GM21717 (cell line): ENCODE data around the gene BHLHA9.
"Not testable (repeated sequence)": the region's sequence is repeated elsewhere in the genome, so short reads cannot be mapped to it uniquely, and the experiment has no call there.

Source experiments
- ATAC-seq: cut with Tn5 transposase; IDR thresholded peaks from one replicate; pipeline ENCODE4 v1.9.1; 2021; ENCODE audit warnings: mild to moderate bottlenecking, moderate library complexity; ENCODE audit not compliant: unreplicated experiment

Gene BHLHA9

DNA sequence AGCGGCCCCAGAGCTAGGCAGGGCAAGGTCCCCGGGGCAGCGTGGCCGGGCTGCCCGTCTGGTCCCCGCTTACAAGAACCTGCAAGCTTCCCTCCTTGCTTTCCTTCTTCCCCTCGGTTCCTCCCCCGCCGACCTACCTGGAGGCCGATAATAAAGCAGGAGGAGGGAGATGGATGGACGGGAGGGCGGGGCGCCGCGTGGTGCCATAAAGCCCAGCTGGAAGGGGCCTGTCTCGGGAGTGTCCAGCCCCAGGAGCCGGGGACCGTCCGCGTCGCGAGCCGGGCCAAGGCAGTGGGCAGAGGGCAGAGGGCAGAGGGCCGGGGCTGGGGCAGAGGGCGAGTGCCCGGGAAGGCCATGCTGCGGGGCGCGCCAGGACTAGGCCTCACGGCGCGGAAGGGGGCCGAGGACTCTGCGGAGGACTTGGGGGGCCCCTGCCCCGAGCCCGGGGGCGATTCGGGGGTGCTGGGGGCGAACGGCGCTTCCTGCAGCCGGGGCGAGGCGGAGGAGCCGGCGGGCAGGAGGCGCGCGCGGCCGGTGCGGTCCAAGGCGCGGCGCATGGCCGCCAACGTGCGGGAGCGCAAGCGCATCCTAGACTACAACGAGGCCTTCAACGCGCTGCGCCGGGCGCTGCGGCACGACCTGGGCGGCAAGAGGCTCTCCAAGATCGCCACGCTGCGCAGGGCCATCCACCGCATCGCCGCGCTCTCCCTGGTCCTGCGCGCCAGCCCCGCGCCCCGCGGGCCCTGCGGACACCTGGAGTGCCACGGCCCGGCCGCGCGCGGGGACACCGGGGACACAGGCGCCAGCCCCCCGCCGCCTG lies at the start of gene BHLHA9:
Gene BHLHA9 (plus strand): TSS at position 235 of the 820 bp plus-strand sequence. CDS start 120 bp downstream, at position 355.
- no peak for ATAC-seq

DNA sequence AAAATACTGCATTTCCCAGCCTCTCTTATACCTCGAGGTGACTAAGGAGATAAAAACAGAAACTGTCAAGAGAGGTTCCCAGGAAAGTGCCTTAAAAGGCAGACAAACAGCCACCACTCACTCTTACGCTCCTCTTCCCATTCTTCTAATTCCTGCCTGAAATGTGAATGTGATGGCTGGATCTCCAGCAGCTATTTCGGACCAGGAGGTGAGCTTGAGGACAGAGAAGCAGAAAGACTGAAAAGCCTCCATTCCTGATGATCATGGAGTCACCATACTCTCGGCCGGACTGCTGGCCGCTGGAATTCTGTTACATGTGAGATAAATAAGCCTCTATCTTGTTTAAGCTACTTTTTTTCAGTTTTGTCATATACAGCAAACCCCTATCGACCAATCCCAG lies 49.0 kb upstream of the BHLHA9 start:
- ATAC-seq = no peak

DNA sequence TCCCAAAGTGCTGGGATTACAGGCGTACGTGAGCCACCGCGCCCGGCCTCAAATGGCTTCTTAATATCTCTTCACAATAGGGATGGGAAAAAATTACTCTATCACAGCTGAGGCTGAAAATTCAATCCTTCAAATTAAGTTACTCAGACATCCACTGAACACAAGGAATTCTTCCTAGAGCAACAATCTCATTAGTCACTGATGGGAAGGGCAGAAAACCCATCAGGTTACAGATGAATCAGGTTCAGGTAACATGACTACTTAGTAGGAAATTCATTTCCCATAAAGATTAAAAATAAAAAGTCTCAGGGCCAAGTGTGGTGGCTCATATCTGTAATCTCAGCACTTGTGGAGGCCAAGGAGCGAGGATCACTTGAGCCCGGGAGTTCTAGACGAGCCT lies 47.9 kb upstream of the BHLHA9 start:
- ATAC-seq = no peak

DNA sequence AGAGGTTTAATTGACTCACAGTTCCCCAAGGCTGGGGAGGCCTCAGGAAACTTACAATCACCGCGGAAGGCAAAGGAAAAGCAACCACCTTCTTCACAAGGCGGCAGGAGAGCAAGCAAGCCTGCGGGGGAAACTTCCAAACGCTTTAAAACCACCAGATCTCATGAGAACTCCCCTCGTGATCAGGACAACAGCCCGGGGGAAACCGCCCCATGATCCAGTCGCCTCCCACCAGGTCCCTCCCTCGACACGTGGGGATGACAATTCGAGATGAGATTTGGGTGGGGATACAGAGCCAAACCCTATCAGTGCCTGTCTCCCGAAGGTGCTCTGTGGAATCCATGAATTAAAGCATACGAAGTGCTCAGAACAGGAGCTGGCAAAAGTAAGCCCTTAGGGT lies 46.6 kb upstream of the BHLHA9 start:
- ATAC-seq = no peak

DNA sequence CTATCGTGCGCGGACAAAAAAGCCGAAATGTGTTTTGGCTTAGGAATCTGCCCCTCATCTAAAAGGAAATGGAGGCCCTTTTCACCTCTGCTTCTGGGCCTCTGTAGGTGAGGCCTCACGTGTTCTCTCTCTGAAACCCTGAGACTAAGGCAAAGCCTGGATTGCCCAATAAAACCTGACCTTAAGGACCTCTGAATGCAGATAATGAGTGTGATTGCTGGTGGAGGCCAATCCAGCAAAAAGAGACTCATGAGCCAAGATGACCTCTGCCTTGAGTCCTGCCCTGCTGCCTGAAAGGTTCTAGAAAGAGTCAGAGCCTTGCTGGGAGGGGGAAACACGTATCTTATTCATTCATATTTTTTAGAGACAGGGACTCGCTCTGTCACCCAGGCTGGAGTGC lies 45.9 kb upstream of the BHLHA9 start:
- ATAC-seq = no peak

DNA sequence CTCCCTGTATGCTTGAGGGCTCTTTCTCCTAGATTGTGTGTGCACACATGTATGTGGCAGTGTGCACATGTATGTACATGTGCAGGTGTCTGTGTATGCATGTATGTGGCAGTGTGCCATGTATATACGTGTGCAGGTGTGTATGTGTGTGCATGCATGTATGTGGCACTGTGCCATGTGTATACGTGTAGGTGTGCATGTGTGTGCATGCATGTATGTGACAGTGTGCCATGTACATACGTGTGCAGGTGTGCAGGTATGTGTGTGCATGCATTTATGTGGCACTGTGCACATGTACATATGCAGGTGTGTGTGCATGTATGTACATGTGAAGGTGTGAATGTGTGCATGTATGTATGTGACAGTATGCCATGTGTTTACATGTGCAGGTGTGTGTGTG lies 43.9 kb upstream of the BHLHA9 start:
- ATAC-seq = no peak

DNA sequence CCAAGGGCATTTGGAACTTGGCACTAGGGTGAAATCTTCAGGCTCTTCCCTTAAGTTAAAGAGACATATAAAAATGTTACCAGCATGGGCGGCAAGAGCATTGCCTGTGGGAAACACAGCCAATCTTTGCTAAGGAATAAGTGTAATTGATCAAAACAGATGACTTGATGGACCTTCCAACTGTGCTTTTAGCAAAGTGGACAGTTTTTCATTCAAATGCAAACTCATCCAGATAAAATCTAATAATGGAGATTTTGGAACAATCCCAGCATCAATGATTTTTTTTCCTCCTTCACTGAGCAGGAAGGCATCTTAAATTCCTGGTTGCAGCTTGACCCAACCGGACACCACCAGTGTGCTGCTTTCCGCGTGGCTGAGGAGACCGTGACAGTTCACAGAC lies 42.9 kb upstream of the BHLHA9 start:
- no peak for ATAC-seq

DNA sequence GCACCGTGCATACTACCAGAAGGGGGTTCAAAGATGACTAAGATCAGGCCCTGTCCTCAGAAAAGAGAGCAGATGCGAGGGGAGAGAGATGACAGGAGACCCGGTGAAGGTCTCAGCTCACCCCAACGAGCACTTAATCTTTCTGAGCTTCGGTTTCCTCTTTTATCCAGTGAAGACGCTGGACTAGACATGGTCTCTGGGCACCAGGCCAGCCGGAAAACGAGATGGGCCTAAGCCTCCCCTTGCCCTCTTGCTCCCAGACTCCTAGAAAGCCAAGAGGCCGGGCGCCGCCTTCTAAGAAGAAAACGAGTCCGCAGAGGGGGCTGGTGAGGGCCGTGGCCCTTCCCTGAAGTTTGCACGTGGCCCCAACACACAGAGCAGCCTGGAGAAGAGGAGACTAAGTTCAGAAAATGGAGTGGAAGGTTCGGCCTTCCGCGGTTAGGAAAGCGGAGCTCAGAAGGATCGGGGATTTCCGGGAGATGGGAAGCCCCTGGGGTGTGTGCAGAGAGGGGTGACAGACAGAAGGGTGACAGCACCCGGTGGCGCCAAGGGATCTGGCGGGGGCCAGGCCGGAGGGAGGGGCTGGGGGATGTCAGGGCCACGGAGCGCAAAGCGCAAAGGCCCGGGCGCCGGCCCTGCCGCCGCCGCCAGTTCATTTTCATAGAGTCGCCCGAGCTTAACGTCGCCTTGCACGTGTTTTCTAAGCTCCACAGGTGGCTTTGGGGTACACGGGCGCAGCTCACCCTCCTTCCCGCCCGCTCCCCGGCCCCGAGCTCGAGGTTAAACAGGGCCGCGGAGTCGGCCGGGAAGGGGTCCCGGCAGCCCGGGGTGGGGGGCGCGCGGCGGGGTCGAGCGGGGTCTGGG lies 42.1 kb upstream of the BHLHA9 start:
- no peak for ATAC-seq

DNA sequence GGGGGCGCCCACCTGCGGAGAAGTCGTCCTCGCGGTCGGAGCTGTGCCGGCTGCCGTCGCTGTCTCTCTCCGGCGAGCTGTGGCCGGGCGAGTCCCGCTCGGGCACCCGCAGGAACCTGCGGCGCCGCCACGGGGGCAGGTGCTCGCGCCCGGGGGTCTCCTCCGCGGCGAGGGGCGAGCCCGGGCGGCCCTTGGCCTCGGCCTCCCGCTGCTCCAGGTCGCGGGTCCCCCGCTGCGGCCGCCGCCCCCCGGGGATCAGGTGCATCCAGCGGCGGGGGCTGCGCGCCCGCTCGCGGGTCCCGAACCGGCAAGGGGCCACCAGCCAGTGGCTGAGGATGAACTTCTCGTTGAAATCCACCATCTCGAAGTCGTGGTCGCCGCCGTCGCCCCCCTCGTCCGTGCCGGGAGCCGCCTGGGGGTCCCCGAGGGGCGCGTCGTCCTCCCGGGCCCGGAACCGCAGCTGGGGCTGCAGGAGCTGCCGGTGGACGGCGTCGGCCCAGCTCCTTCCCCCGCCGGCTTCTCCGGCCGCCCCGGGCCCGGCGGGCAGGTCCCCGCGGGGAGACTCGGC lies 41.4 kb upstream of the BHLHA9 start:
- ATAC-seq = no peak

DNA sequence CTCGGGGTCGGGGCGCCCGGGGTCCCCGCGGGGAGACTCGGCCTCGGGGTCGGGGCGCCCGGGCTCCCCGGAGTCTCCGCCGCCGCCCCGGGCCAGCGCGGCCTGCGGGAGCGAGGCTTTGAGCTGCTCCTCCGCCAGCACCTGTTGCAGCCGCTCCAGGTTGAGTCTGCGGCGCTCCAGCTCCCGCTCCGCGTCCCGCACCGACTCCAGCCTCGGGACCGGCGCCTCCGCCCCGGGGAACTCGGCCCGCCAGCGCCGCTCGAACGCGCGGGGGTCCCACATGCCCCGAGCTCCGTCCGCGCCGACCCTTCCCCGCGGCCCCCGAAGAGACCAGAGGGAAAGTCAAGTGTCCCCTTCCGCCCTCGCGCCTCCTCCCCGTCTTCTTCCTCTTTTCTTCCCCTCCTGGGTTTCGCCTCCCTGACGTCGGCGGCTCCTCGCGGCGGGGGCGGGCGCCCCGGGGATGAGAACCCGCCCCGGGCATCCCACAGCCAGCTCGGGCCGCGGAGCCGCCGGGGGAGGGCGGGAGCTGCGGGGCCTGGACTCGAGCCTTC lies 40.8 kb upstream of the BHLHA9 start:
- ATAC-seq = peak; percentile 53

DNA sequence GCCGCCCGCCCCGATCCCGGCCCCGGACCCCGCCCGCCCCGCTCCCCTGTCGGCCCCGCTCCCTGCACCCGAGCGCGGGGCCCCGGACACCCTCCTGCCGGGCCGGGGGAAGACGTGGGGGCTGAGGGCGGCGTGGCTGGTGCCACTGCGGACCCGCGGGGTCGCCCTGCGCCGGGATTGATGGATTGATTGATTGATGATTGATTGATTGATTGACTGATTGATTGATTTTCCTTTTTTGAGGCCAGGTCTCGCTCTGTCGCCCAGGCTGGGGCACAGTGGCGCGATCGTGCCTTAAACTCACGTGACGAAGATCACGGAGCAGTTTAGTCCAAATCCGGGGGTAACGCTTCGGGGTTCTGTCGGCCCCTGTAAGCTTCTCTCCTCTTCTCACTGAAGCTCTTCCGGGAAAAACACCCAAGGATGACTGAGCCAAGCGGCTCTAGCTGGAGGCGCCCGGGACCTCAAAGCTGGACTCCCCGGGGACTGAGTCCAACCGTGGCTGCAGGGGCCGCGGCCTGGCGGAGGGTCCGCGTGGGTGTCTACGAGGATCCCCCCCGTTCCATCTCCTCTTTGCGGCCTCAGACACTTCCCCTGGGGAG lies 40.2 kb upstream of the BHLHA9 start:
- ATAC-seq = no peak

DNA sequence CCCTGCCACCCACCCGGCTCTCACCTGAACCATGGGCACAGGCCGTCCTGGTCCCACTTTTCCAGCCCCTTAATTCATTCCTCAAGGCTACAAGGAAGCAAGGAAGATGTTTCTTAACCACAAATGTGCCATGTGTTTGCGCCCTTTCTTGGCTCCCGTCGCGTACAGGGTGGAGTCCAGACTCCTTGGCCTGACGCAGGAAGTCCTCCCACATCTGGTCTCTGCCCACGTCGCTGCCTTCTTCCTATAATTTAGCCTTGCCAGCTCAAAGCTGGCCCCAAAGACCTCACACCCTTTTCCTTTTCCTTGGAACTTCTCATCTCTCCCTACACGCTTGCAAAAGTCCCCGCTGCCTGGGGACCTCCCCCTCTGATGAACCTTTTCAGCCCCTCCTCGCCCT lies 38.8 kb upstream of the BHLHA9 start:
- ATAC-seq = no peak

DNA sequence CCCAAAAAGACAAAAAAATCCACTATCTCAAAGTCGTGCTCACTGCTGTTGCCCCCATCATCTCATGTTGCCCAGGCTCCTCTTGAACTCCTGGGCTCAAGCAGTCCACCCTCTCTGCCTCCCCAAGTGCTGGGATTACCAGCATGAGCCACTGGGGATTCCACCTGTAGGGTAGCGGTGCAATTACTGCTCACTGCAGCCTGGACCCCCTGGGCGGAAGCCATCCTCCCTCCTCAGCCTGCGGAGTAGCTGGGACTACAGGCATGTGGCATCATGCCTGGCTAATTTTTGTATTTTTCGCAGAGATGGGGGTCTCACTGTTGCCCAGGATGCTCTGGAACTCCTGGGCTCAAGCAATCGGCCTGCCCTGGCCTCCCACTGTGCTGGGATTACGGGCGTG lies 37.9 kb upstream of the BHLHA9 start:
- no peak for ATAC-seq

DNA sequence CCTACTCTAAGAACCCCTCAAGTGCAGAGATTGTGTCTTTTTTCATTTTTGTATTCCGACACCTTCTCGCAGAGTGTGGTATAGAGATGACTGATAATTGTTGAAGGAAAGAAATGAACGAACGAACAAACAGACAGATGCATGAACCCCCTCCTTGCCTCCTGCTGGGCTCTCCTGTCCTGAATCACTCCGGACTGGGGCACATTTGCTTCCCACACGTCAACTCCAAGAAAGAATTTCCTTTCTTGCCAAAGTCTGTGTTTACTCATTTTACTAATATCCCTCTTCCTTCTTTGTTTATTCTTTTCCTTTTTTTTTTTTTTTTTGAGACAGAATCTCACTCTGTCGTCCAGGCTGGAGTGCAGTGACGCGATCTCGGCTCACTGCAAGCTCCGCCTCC lies 37.5 kb upstream of the BHLHA9 start:
- no peak for ATAC-seq

DNA sequence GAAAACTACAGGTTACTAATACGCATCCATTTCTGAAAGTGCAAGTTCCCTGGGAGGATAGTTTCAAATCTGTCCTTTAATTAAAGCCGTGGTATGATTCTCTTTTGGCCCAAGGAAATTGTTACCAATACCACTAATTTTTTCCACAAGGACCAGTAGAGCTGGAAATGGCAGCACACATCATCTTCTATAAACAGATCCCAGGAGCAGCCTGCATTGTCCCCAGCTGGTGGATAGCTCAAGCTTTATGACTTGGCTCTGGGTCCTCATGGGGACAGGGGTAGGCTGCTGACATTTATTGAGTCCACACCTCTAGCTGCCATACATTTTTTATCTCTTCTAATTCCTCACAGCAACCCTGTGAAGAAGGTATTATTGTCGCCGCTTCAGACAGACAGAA lies 35.8 kb upstream of the BHLHA9 start:
- ATAC-seq = no peak

DNA sequence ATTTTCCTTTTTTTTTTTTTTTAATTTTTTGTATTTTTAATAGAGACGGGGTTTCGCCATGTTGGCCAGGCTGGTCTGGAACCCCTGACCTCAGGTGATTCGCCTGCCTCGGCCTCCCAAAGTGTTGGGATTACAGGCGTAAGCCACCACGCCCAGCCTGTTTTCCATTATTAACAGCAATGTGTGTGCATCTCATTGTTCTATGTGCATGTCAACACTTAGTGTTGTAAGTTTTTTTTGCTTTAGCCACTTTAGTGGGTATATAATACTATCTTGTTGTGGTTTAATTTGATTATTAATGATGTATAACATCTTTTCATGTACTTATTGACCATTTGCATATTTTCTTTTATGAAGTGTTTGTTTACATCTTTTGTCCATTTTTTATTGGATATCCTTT lies 32.8 kb upstream of the BHLHA9 start:
- no peak for ATAC-seq

DNA sequence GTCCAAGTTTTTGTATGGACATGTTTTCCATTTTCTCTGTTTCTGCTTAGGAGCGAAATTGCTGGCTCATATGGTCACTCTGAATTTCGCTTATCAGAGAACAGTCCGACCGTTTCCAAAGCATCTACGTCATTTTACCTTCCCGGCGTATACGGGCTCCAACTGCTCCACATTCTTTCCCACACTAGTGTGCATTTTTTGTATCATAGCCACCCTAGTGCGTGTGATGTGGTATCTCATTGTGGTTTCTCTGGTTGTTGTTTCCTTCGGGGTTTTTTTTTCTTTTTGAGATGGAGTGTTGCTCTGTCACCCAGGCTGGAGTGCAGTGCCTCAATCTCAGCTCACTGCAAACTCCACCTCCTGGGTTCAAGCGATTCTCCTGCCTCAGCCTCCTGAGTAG lies 31.0 kb upstream of the BHLHA9 start:
- ATAC-seq = no peak

DNA sequence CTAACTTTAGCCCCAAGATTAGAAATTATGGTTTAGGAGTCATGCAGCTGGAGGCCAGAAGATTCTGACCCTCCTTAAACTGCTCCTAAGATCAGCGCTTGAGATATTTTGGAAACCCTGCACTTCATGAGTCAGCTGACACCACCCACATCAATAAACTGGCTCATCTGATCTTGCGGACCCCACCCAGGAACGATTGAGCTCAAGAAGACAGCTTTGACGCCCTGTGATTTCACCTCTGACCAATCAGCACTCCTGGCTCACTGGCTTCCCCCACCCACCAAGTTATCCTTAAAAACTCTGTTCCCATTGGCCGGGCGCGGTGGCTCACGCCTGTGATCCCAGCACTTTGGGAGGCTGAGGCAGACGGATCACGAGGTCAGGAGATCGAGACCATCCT lies 29.8 kb upstream of the BHLHA9 start:
- ATAC-seq = not testable (repeated sequence)

DNA sequence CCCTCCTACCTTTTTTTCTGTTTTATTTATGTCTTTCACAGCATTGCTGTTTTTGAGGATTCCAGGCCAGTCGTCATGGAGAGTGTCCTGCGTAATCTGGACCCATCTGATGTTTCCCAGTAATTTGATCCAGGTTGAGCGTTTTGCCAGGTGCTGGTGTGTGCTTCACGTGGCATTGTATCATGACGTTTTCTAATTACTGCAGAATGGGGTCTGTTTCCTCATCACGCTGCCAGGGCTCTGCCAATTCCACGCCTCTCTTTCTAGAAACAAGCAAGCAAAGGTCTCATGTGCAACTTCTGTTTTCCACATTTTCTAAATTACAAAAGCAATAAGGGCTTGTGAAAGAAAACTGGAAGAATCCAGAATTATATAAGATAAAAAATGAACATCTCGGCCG lies 28.3 kb upstream of the BHLHA9 start:
- no peak for ATAC-seq

DNA sequence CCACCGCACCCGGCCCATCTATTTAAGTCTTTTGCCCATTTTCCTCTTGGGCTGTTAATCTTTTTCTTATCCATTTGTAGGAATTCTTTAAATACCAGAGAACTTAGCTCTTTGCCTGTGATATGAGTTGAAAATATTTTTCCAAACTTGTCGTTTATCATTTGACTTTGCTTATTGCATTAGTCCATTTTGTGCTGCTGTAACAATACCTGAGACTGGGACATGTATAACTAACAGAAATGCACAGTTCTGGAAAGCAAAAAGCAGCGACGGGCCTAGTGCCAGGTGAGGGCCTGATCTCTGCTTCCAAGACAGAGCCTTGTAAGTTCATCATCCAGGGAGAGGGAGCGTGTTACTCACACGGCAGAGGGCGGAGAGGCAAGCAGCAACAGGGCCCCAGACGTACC lies 25.6 kb upstream of the BHLHA9 start:
- ATAC-seq = no peak
